ENCODE results near the gene RCCD1.
"Not testable (repeated sequence)": the region's sequence is repeated elsewhere in the genome, so short reads cannot be mapped to it uniquely, and the experiment has no call there.

The RCCD1 gene, protein sequence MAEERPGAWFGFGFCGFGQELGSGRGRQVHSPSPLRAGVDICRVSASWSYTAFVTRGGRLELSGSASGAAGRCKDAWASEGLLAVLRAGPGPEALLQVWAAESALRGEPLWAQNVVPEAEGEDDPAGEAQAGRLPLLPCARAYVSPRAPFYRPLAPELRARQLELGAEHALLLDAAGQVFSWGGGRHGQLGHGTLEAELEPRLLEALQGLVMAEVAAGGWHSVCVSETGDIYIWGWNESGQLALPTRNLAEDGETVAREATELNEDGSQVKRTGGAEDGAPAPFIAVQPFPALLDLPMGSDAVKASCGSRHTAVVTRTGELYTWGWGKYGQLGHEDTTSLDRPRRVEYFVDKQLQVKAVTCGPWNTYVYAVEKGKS

DNA sequence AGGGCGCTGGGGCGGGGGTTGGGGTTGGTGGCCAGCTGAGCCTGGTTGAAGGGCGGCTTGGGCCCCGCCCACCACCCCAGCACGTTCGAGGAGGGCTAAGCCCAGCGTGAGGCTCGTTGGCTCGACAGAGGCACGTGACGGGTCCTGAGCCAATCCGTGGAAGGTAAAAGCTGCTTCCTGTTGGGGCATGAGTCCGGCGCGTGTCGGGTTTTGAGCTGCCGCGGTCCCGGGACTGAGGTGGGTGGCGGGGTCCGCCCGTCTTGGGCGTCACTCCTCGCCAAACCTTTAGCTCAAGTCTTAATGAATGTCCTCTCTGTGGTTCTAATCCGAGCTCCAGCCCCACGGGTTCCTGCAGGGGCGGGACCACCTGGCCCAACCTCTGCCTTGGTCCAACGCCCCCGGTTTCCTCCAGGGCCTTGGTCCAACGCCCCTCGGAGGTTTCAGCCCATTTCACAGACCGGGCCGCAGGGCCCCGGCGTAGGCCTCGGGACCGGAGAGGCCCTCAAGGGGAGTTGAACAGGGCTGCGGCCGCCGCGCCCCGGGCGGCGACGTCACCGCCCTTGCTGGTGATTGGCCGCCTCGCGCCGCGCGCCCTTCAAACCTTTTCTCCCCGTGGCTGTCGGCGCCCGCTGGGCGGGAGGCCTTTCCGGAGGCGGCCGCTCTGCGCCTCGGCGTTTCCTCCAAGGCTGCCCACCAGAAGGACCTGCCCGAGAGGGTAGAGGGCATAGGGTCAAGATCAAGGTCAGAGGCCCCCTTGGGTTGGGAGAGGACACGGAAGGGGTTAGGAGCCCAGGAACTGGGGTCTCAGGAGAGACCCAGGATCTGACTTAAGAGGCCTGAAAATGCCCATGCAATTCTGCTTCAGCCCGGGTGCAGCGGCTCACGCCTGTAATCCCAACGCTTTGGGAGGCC, at the start of gene RCCD1:
TSS of gene RCCD1 (plus strand) at position 173 of the 912 bp plus-strand sequence. CDS start 1,851 bp downstream, outside the sequence.
- peak; percentile 85 for DNase-seq

DNA sequence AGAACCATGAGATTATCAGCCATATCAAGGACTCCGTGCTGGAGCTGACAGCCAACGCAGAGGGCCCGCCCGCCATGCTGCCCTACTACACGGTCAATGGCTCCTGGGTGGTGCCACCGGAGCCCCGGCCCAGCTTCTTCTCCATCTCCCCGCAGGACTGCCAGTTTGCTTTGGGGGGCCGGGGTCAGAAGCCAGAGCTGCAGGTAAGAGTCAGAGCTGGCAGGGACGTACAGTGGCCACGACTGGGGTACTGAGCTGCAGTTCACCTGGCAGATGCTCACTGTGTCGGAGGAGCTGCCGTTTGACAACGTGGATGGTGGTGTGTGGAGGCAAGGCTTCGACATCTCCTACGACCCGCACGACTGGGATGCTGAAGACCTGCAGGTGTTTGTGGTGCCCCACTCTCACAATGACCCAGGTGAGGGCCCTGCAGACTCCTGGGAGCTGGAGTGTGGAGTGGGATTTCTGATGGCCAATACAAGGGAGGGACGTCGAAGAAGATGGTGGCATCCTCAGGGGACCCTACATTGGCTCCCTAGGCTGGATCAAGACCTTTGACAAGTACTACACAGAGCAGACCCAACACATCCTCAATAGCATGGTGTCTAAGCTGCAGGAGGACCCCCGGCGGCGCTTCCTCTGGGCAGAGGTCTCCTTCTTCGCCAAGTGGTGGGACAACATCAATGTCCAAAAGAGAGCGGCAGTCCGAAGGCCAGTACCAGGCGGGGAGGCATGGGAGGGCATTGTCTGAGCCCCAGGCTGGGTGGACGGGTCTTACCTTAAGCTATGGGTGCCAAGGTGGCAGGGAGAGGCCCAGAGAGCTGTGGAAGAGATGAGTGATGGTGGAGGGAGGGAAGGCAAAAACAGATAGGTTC, 49.1 kb upstream of the RCCD1 start:
- no peak for DNase-seq

DNA sequence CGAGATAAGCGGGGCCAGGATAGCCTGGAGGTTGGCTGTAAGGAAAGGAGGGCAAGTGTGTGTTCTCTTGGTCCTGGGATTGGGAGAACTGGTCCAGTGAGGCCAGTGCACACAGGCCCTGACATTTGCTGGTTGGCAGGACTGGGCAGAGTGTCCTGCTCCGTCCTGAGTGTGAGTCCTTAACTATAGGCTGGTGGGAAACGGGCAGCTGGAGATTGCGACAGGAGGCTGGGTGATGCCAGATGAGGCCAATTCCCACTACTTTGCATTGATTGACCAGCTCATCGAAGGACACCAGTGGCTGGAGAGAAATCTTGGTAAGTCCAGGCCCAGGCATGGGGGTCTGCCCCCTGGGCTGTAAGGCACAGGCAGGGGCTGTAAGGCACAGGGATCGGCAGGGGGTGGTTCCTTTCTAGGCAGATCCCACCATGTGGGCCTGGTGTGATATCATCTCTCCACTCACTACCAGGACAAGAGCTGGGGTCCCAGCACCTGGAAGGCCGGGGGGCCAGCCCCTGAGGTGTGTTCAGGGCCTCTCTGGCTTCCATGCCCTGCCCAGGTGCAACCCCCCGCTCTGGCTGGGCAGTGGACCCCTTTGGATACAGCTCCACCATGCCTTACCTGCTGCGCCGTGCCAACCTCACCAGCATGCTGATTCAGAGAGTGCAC, 48.4 kb upstream of the RCCD1 start:
- no peak for DNase-seq

DNA sequence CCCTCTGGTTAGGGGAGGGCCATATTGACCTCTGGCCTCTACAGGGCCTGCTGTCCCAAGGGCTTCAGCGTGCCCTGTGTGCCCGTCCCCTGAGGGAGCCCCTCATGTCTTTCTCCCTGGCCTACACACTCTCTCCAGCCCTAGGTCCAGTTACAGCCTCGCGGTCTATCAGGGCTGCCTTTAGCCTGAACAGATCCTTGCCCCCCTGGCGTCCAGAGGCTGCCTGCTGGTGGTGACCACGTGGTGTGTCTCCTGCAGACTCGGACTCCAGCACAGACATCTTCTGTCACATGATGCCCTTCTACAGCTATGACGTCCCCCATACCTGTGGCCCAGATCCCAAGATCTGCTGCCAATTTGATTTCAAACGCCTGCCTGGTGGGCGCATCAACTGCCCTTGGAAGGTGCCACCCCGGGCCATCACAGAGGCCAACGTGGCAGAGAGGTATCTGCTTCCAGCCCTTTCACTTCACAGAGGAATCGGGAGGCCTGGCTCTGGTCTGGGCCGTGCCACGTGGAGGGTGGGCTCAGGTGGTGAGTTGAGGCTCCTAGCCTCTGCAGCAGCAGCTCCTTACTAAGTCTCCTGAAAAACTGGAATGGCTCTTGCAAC, 47.5 kb upstream of the RCCD1 start:
- DNase-seq = no peak

DNA sequence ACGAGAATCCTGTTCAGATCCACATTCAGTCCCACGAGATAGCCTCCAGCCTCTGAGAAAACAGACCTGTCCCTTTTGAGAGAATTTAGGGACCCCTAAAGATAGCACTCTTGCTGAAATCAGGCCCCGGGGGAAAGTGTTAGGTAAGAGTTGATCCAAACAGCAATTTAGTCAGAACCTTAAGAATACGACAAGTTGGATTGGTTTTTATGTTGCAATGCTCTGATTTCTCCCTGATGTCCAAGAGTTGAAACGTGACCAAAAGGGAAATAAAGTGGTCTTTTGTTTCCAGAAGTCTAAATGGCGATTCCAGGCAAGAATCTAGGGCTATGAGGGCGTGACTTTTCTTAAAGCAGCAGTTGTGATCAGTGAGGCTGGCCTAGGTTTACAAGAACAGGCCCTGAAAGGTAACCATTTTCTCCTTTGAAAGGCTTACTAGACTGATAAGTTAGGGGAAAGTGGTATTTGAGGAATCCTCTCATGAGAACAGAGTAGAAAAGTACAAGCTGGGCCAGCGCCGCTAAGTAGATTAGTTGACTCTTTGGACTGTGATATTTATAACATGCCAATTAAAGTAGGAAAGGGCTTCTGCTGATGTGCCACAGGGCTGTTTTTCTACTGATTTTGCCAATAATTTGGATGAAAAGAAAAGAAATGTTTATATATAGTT, 46.7 kb upstream of the RCCD1 start:
- no peak for DNase-seq

DNA sequence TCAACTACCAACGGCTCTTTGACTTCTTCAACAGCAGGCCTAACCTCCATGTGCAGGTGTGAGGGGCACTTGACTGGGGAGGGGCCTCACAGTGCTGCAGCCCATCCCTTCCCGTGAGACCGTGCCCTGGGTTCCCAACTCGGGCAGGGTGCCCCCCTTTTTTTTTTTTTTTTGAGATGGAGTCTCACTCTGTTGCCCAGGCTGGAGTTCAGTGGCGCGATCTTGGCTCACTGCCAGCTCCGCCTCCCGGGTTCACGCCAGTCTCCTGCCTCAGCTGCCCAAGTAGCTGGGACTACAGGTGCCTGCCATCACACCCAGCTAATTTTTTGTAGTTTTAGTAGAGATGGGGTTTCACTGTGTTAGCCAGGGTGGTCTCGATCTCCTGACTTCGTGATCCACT, 45.2 kb upstream of the RCCD1 start:
- DNase-seq = not testable (repeated sequence)

DNA sequence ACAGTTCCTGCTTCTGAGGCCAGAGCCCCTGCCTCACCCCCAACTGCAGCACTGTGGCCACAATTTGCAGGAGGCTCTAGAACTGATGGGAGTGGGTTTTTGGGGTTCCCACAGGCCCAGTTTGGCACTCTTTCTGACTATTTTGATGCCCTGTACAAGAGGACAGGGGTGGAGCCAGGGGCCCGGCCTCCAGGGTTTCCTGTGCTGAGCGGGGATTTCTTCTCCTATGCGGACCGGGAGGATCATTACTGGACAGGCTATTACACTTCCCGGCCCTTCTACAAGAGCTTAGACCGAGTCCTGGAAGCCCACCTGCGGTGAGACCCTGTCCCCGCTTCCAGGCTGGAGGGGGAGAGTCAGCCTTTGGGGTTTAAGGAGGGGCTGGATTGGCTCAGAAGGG, 44.7 kb upstream of the RCCD1 start:
- no peak for DNase-seq

DNA sequence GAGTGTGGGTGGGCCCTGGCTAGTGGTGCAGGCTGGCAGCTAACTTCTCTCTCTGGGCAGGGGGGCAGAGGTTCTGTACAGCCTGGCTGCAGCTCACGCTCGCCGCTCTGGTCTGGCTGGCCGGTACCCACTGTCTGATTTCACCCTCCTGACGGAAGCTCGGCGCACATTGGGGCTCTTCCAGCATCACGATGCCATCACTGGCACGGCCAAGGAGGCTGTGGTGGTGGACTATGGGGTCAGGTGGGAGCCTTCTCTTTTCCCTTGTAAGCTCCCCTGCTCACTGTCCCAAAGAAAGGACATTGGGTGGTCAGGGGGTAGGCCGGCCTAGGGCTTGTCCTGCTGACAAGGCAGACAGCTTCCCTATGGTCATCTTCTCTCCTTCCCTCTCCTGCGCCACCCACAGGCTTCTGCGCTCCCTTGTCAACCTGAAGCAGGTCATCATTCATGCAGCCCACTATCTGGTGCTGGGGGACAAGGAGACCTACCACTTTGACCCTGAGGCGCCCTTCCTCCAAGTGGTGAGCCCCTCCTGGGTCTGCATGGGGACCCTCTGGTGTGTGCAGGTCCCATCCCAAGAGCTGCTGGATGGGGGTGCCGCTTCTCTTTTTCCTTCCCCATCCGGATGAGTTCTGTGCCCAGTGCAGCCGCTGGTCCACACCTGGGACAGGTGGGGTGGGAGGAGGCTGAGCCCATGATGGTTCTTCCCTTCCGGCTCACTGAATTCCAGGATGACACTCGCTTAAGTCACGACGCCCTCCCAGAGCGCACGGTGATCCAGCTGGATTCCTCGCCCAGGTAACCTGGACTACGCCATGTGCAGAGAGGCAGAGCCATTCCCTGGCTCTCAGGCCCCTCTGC, 44.0 kb upstream of the RCCD1 start:
- no peak for DNase-seq

DNA sequence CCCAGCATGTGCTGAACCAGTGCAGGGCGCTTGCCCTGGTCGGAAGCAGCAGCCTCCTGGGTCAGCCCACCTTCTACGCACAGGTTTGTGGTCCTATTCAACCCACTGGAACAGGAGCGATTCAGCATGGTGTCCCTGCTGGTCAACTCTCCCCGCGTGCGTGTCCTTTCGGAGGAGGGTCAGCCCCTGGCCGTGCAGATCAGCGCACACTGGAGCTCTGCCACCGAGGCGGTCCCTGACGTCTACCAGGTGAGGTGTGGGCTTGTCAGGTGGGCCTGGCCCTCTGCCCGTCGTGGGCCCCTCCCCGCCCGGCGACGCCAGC, 43.4 kb upstream of the RCCD1 start:
- no peak for DNase-seq

DNA sequence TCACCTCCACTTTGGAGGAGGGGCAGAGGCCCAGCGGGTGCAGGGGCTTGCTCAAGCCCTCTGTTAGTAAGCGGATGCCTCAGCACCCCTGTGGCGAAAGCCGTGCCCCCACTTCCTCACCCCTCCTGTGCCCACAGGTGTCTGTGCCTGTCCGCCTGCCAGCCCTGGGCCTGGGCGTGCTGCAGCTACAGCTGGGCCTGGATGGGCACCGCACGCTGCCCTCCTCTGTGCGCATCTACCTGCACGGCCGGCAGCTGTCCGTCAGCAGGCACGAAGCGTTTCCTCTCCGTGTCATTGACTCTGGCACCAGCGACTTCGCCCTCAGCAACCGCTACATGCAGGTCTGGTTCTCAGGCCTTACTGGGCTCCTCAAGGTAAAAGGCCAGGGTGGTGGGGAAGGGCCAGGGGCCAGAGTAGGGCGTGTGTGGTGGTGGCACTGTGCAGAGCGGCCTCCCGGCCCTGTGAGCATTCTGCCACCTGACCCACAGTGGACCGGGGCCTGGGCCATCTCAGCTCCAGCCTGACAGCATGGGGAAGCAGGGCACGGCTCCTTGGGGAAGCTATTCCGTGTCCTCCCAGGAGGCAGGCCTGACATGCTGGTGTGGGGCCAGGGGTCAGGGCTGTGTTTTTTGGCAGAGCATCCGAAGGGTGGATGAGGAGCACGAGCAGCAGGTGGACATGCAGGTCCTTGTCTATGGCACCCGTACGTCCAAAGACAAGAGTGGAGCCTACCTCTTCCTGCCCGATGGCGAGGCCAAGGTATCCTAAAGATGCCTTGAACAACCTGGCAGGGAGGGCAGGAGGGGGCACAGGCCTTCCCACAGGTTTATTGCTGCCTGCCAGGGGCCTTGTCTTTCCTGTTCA, 42.5 kb upstream of the RCCD1 start:
- DNase-seq = no peak

DNA sequence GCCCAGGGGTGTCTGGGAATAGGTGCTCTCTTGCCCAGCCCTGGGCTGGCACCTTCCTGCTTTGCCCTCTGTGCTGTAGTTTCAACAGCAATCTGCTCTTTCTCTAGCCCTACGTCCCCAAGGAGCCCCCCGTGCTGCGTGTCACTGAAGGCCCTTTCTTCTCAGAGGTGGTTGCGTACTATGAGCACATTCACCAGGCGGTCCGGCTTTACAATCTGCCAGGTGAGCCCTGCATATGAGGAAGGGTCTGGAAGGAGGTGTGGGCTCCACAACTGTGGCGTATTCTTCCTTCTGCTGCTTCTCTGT, 42.0 kb upstream of the RCCD1 start:
- no peak for DNase-seq

DNA sequence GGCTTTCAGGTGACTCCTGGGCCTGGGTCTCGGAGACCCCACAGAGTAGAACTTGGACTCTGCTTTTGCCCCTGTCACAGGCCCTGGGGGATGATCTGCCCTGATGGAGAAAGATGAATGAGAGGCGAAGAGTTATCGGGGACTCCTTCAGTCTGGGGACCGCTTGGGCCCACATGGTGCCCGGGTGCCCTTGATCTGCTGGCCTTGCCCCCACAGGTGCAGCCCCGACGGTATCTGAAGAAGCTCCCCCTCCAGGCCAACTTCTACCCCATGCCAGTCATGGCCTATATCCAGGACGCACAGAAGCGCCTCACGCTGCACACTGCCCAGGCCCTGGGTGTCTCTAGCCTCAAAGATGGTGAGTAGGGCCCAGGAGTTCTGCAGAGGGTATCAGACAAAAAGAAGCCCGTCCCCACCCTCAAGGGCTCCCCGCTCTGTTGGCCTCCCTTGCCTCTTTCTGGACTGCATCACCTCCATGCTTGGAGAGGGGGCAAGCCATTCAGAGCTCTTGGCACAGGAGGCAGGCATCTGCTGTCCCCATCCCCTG, 41.2 kb upstream of the RCCD1 start:
- DNase-seq = no peak

DNA sequence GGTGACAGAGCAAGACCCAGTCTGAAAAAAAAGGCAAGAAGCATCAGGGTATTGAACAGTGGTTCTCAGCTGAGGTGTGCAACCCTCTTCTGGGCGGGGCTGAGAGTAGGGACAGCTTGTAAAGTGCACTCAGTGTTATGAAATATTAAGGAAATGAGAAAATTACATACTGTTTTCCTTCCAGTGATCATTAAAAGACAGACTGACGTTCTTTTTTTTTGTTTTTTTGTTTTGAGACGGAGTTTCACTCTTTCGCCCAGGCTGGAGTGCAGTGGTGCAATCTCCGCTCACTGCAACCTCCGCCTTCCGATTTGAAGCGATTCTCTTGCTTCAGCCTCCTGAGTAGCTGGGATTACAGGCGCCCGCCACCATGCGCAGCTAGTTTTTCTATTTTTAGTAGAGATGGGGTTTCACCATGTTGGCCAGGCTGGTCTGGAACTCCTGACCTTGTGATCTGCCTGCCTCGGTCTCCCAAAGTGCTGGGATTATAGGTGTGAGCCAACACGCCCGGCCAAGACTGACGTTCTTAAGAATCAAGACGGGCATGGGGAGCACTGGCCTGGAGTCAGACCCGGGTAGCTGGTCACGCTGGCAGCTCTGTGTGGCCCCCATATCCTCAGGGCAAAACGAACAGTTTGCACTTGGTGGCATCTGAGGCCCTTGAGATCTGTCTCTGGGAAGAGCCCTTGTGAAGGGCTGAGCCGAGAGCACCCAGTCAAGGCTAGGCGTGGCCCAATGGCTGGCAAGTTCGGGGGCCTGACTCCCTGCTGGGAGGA, 40.2 kb upstream of the RCCD1 start:
- DNase-seq = no peak

DNA sequence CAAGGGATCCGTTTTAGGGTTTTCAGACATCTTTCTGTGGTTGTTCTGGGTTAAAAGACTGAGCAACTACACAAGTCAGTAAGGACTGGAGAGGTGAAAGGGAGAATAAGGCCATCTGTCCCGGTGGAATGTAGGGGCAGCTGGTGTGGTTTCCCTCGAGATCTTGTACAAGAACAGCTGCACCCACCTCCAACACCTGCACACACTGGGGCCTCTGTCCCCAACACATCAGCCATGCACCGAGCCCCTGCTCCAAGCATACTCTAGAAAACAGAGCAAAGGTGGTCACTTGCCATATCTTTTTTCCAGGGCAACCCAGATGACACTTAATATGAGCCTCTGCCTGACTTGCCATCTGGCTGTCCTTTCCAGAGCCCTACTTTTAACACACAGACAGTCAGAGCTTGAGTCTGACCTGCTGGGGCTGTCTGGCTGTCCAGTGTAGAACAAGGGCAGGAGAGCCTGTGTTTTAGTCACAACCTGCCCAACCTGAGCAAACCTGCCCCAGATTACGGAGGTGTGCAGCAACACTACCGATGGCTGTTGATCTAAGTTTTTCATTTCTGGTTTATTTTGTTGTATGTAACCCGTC, 39.4 kb upstream of the RCCD1 start:
- DNase-seq = no peak

DNA sequence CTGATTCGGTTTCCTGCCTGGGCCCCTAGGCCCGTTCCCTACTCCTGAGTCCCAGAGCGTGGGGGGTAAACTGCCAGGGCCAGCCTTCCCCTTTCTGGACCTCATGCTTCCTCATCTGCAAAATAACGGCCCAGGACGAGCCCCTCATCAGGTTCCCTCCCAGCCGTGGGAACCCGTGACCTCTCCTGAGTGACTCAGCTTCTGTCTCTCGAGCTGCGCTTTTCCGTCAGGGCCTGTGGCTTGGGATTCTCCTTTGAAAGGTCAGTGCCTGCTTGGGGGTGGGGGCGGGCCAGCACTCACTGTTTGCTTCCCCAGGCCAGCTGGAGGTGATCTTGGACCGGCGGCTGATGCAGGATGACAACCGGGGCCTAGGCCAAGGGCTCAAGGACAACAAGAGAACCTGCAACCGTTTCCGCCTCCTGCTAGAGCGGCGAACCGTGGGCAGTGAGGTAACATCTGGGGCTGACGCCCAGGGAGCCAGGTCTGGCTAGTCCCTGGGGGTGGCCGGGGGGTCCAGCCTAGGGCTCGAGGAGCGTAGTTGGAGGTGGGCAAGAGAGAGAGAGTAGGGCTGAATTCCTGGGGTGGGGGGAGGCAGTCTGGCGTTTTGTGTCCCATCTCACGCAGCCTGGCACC, 38.8 kb upstream of the RCCD1 start:
- DNase-seq = no peak

DNA sequence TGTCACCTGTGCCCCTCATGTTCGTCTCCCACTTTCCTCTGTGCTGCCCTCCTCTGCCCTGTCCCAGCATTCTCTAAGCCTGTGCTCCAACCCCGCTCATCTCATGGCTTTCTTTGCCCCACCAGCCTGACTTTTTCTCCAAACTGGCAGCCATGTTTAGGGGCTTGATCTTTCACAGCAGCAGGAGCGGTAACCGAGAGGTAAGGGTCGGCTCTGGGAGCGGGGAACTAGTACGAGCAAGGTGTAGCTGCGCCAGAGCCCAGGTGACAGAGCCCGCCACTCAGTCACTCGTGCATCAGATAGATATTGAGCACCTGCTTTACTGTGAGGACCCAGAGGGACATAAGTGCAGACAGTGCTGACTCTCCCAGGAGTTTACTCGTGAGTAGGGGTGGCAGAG, 38.2 kb upstream of the RCCD1 start:
- no peak for DNase-seq

DNA sequence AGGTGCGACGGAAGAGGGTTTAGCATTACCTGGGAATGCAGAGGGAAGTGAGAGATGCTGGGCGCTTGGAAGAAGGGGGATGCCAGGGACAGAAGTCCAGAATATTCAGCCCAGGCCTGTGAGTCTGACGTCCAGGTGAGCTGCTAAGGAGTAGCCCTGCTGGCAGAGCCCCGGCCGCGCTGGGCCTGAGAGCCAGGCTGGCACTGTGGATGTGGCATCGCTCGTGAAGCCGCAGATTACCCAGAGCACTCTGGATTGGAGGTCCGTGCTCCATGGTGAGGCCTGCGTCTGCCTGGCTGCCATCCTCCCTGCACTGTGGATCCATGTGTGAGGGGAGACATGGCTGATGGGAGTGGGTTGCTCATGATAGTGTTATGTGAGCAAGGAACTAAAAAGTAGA, 37.1 kb upstream of the RCCD1 start:
- DNase-seq = no peak
